T-helper 1 cell (primary cell): ENCODE measurements around the gene CCDC102B.

Experiments used
- DNase-seq, 5 donors: peaks; one replicate each; pipeline ENCODE4 v3.0.0-alpha.2; 2012 to 2020

CCDC102B gene

GRCh38 chr18:69102959-69103358 lies 305.1 kb downstream of the CCDC102B start:
- no peak for DNase-seq
